ENCODE data around the gene LDLRAD4.

Gene LDLRAD4

DNA sequence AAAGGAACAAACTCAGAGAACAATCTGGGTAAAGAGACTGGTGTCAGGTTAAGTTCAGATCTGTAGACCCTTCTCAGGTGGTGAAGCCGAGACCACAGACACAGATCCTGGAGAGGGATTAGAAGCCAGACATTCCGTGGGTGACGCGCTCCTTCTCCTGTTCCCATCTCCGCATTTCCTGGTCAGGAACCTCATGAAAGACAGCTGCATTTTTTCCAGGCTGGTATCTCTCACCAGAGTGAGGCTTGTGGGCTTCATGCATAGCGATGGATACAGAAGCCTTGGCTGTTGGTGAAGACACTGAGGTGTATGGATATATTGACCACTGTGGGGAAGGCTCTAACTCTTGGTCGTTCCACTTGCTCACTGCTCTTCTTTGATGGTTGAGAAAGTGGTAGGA, 355.2 kb downstream of the LDLRAD4 start:
- TF ChIP-seq, protein P1, sequence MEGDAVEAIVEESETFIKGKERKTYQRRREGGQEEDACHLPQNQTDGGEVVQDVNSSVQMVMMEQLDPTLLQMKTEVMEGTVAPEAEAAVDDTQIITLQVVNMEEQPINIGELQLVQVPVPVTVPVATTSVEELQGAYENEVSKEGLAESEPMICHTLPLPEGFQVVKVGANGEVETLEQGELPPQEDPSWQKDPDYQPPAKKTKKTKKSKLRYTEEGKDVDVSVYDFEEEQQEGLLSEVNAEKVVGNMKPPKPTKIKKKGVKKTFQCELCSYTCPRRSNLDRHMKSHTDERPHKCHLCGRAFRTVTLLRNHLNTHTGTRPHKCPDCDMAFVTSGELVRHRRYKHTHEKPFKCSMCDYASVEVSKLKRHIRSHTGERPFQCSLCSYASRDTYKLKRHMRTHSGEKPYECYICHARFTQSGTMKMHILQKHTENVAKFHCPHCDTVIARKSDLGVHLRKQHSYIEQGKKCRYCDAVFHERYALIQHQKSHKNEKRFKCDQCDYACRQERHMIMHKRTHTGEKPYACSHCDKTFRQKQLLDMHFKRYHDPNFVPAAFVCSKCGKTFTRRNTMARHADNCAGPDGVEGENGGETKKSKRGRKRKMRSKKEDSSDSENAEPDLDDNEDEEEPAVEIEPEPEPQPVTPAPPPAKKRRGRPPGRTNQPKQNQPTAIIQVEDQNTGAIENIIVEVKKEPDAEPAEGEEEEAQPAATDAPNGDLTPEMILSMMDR (IDR thresholded peaks at IDR 0.05; ENCODE audit: insufficient read depth, low read depth, low read length, missing control alignments) = no peak
- DNase-seq (ENCODE audit: low read depth) = no peak

DNA sequence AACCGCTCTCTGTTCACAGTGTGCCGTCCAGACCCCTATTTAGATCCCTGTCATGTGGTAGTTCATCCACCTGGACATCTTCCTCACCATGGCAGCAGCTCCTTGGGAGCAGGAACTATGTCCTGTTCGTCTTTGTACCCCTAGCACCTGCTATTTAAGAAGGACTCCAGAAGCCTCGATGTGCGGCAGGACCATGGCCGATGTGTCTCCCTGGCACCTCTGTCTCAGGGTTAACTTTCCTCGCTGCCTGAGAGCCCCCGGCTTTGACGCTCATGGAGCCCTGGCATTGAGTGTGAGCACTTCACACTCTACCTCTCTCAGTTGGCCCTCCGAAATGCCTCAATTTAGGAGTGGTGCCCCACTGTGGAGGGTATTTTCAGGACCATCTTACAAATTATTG, 355.8 kb downstream of the LDLRAD4 start:
- H3K4me3 ChIP-seq (ENCODE audit: low read length) = no peak overlapping the region
- no peak for DNase-seq (ENCODE audit: low read depth)
- TF ChIP-seq, protein P1 (IDR thresholded peaks at IDR 0.05; ENCODE audit: insufficient read depth, low read depth, low read length, missing control alignments) = no peak

More for the DNA sequence above, 355.2 kb downstream of the LDLRAD4 start:
- H3K4me3 ChIP-seq (ENCODE audit: low read length) = no peak overlapping the region

DNA sequence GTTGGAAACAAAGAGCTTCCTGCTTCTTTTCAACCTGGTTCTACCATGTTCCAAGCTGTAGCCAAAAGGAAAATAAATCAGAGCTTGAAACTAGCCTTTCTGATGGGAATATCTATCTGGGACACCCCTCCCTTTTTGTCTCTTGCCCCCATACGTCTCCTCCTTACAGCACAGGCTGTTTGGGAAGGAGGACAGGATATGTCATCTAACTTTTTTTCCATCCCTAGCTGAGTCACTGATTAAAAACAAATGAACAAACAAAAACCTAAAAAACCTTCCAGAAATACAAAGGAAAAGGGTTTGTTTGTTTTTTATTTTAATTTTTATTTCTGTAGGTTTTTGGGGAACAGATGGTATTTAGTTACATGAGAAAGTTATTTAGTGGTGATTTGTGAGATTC, 356.2 kb downstream of the LDLRAD4 start:
- TF ChIP-seq, protein P1 (IDR thresholded peaks at IDR 0.05; ENCODE audit: insufficient read depth, low read depth, low read length, missing control alignments) = no peak
- no peak overlapping the region for H3K4me3 ChIP-seq (ENCODE audit: low read length)
- DNase-seq (ENCODE audit: low read depth) = no peak

DNA sequence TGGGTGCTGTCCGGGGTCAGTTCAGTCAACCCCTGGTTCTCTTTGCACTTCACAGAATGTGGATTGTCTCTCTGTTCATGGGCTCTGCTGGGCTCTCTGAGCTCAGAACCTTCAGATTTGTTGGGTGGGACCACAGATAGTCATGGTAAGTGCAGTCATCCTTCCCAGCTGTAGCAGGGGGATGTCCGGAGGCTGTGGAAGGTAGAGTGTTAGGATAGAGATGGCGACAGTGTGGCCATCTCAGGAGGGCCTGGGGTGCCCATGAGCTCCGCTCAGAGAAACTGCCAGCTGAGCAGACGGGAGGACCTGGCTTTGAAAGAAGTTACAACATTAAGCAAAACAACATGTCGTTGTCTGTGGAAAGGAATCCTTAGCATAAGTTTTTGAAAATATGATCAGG, 358.0 kb downstream of the LDLRAD4 start:
- no peak for DNase-seq (ENCODE audit: low read depth)
- TF ChIP-seq, protein P1 (IDR thresholded peaks at IDR 0.05; ENCODE audit: insufficient read depth, low read depth, low read length, missing control alignments) = no peak
- no peak overlapping the region for H3K4me3 ChIP-seq (ENCODE audit: low read length)

DNA sequence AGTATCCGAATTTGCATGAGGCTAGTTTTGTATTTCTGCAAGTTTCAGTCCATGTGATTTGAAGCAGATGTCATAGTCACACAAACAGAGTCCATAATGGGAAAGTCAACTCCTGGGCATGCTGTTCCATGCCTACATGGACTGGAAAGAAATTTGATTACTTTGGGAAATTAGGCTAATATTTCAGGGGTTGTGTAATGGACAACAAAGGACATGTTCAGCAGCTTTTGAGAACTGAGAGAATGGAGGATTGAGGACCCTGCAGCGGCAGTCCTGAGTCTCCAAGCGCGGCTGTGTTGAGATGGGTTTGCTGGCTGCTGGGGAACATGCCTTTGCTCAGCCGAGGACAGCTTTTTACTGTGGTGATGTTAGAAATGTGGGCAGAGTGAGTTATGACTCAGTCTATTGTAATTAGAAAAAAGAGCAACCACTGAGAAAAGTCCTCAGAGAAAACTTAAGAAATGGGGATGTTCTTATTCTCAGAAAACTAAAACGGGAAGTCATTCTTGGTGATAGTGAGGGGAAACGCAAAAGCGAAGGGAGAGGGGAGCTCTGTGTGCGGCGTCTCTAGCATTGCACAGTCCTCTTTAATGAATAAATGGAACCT, 358.6 kb downstream of the LDLRAD4 start:
- DNase-seq (ENCODE audit: low read depth) = no peak

DNA sequence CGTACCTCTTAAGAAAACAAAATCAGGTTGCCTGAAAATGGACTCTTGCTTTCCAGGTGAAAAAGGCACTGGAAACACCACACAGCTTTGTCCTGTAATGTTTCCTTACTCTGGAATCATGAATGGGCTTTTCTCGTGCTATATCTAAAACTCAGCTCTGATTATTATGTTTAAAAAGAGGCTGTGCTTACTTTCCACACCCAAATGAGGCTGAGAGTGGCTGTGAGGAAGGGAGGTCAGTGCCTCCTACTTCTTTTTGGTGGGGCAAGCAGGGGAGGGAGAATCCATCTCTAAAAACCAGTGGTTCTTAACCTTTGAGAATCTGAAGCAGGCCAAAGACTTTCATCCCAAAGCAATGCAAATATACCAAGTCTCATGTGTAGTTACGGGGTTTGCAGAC, 359.2 kb downstream of the LDLRAD4 start:
- no peak for DNase-seq (ENCODE audit: low read depth)
- TF ChIP-seq, protein P1 (IDR thresholded peaks at IDR 0.05; ENCODE audit: insufficient read depth, low read depth, low read length, missing control alignments) = no peak
- no peak overlapping the region for H3K4me3 ChIP-seq (ENCODE audit: low read length)

More for the DNA sequence above, 358.6 kb downstream of the LDLRAD4 start:
- TF ChIP-seq, protein P1 (IDR thresholded peaks at IDR 0.05; ENCODE audit: insufficient read depth, low read depth, low read length, missing control alignments) = no peak
- H3K4me3 ChIP-seq (ENCODE audit: low read length) = no peak overlapping the region

DNA sequence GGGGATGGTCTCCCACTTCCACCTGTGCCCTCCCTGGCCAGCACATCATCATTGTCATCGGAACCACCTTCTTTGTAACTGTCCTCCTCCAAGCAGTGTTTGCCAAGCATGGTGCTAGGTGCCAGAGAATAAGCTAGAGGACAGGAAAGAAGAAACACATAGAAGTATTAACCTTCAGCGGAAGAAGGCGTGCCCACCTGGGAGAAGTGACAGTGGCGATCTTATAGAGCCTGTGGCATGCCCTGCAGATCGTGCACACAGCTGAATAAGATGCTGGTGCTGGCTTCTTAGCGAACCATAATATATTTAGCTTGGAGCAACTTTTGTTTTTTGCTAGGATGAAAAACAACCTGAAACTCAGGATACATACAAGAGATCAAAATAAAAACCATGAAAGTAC, 359.8 kb downstream of the LDLRAD4 start:
- no peak for DNase-seq (ENCODE audit: low read depth)
- no peak overlapping the region for H3K4me3 ChIP-seq (ENCODE audit: low read length)
- TF ChIP-seq, protein P1 (IDR thresholded peaks at IDR 0.05; ENCODE audit: insufficient read depth, low read depth, low read length, missing control alignments) = no peak

Measured in epithelial cell of esophagus (primary cell).